H9 (cell line): ENCODE results near the gene ZNF578. TPM values are rescaled to one million over a fixed set of nuclear protein-coding genes. Genes with fewer than 3 reads are reported as not detected.

Experiments
- DNase-seq: peaks from one replicate; pipeline ENCODE4 v3.0.0-alpha.2; 2017
- H2AFZ ChIP-seq: one replicate; pipeline ENCODE4 v1.6.1; 2013; ENCODE audit warnings: mild to moderate bottlenecking, low read length, control low read depth, moderate library complexity
- H2AK5ac ChIP-seq: 2 replicates; pipeline ENCODE4 v1.6.1; 2013; ENCODE audit warnings: low read length, control low read depth, mixed read lengths; ENCODE audit not compliant: insufficient read length
- H2BK120ac ChIP-seq: one replicate; pipeline ENCODE4 v1.6.1; 2013; ENCODE audit warnings: low read depth, mild to moderate bottlenecking, low read length, control low read depth, inconsistent platforms; ENCODE audit not compliant: poor library complexity, severe bottlenecking
- H2BK12ac ChIP-seq: 2 replicates; pipeline ENCODE4 v1.6.1; 2013; ENCODE audit warnings: low read length, control low read depth, mixed read lengths, low read depth; ENCODE audit not compliant: insufficient read length
- H2BK15ac ChIP-seq: 2 replicates; pipeline ENCODE4 v1.6.1; 2013; ENCODE audit warnings: low read depth, low read length, control low read depth
- H2BK20ac ChIP-seq: one replicate; pipeline ENCODE4 v1.6.1; 2013; ENCODE audit warnings: low read depth, mild to moderate bottlenecking, low read length, control low read depth, inconsistent platforms; ENCODE audit not compliant: poor library complexity, severe bottlenecking
- H2BK5ac ChIP-seq: 2 replicates; pipeline ENCODE4 v1.6.1; 2013; ENCODE audit warnings: low read length, control low read depth, mixed read lengths; ENCODE audit not compliant: insufficient read length
- H3K14ac ChIP-seq: 2 replicates; pipeline ENCODE4 v1.6.1; 2013; ENCODE audit warnings: low read length, control low read depth; ENCODE audit not compliant: insufficient read depth
- H3K18ac ChIP-seq: 2 replicates; pipeline ENCODE4 v1.6.1; 2013; ENCODE audit warnings: low read depth, mild to moderate bottlenecking, mixed read lengths, low read length, control low read depth; ENCODE audit not compliant: insufficient read length
- H3K23ac ChIP-seq: 2 replicates; pipeline ENCODE4 v1.6.1; 2013; ENCODE audit warnings: low read length, control low read depth, mixed read lengths, low read depth; ENCODE audit not compliant: insufficient read length
- H3K23me2 ChIP-seq: 2 replicates; pipeline ENCODE4 v1.6.1; 2013; ENCODE audit warnings: low read depth, mild to moderate bottlenecking, mixed read lengths, low read length, control low read depth; ENCODE audit not compliant: insufficient read length, poor library complexity, severe bottlenecking
- H3K27ac ChIP-seq: 2 replicates; pipeline ENCODE4 v1.5.1; 2013; ENCODE audit warnings: low read length, control low read depth, mixed read lengths, low read depth; ENCODE audit not compliant: insufficient read length
- H3K27me3 ChIP-seq: 2 replicates; pipeline ENCODE4 v1.6.1; 2013; ENCODE audit warnings: low read length, control low read depth, inconsistent platforms; ENCODE audit not compliant: insufficient read depth
- H3K4ac ChIP-seq: 2 replicates; pipeline ENCODE4 v1.6.1; 2013; ENCODE audit warnings: low read depth, mild to moderate bottlenecking, control low read depth, inconsistent platforms, low read length, moderate library complexity
- H3K4me1 ChIP-seq: 2 replicates; pipeline ENCODE4 v1.6.1; 2013; ENCODE audit warnings: low read length, control low read depth, inconsistent platforms; ENCODE audit not compliant: insufficient read depth
- H3K4me2 ChIP-seq: 2 replicates; pipeline ENCODE4 v1.6.1; 2013; ENCODE audit warnings: low read length, control low read depth, mixed read lengths; ENCODE audit not compliant: insufficient read length, insufficient read depth
- H3K56ac ChIP-seq: 2 replicates; pipeline ENCODE4 v1.6.1; 2013; ENCODE audit warnings: low read depth, mild to moderate bottlenecking, mixed read lengths, low read length, control low read depth; ENCODE audit not compliant: insufficient read length
- H3K79me1 ChIP-seq: 2 replicates; pipeline ENCODE4 v1.6.1; 2013; ENCODE audit warnings: low read depth, mild to moderate bottlenecking, moderate library complexity, low read length, control low read depth, inconsistent platforms; ENCODE audit not compliant: insufficient read depth, poor library complexity, severe bottlenecking
- H3K79me2 ChIP-seq: 2 replicates; pipeline ENCODE4 v1.6.1; 2013; ENCODE audit warnings: low read length, control low read depth, inconsistent platforms; ENCODE audit not compliant: insufficient read depth
- H3K9ac ChIP-seq: 2 replicates; pipeline ENCODE4 v1.6.1; 2013; ENCODE audit warnings: low read length, control low read depth, mixed read lengths; ENCODE audit not compliant: insufficient read length; ENCODE audit errors: extremely low read depth
- H3K9me3 ChIP-seq: one replicate; pipeline ENCODE4 v1.6.1; 2013; ENCODE audit warnings: low read depth, low read length, inconsistent platforms; ENCODE audit not compliant: control insufficient read depth
- H3T11ph ChIP-seq: one replicate; pipeline ENCODE4 v1.6.1; 2013; ENCODE audit warnings: mild to moderate bottlenecking, low read length, control low read depth, inconsistent platforms
- H4K20me1 ChIP-seq: one replicate; pipeline ENCODE4 v1.6.1; 2013; ENCODE audit not compliant: control insufficient read depth, insufficient read length, insufficient read depth
- H4K5ac ChIP-seq: 2 replicates; pipeline ENCODE4 v1.6.1; 2013; ENCODE audit warnings: low read depth, mild to moderate bottlenecking, mixed read lengths, low read length, control low read depth; ENCODE audit not compliant: insufficient read length
- H4K8ac ChIP-seq: replicated peaks from 2 replicates; pipeline ENCODE4 v1.6.1; 2013; ENCODE audit warnings: low read length, control low read depth, mixed read lengths, low read depth; ENCODE audit not compliant: insufficient read length
- H4K91ac ChIP-seq: 2 replicates; pipeline ENCODE4 v1.6.1; 2013; ENCODE audit warnings: low read depth, mild to moderate bottlenecking, moderate library complexity, mixed read lengths, low read length, control low read depth; ENCODE audit not compliant: insufficient read length
- H3K27ac Mint-ChIP-seq, 3 experiments: 2 replicates in 2 of 3; 3 replicates in 1 of 3; pipeline ENCODE4 v1.8.0; 2020 to 2021; ENCODE audit warnings: mixed read lengths in 3 of 3, mild to moderate bottlenecking in 1 of 3, moderate library complexity in 1 of 3
- H3K27me3 Mint-ChIP-seq: 2 replicates; pipeline ENCODE4 v1.8.0; 2021; ENCODE audit warnings: low read depth, mild to moderate bottlenecking, moderate library complexity, mixed read lengths
- H3K36me3 Mint-ChIP-seq, 3 experiments: 2 replicates in 2 of 3; 3 replicates in 1 of 3; pipeline ENCODE4 v1.8.0; 2020 to 2021; ENCODE audit warnings: low read depth in 3 of 3, mixed read lengths in 3 of 3; ENCODE audit not compliant: insufficient read depth in 1 of 3
- H3K4me1 Mint-ChIP-seq, 2 experiments: 2 replicates each; pipeline ENCODE4 v1.8.0; 2020; ENCODE audit warnings: mixed read lengths in 2 of 2
- H3K4me3 Mint-ChIP-seq, 2 experiments: 2 replicates in 1 of 2; 3 replicates in 1 of 2; pipeline ENCODE4 v1.8.0; 2020 to 2021; ENCODE audit warnings: mild to moderate bottlenecking in 2 of 2, mixed read lengths in 2 of 2, moderate library complexity in 1 of 2
- H3K9me3 Mint-ChIP-seq, 2 experiments: 2 replicates in 1 of 2; 3 replicates in 1 of 2; pipeline ENCODE4 v1.8.0; 2020; ENCODE audit warnings: mild to moderate bottlenecking in 2 of 2, mixed read lengths in 2 of 2, moderate library complexity in 1 of 2
- CTCF ChIP-seq: fragments of 200-600 bp; sonication (generic); conservative IDR thresholded peaks from 3 replicates; pipeline ENCODE4 v1.8.0; 2021; ENCODE audit warnings: antibody characterized with exemption, mild to moderate bottlenecking
- WGBS: extraction: QIAGEN DNeasy Blood & Tissue Kit; methylation state at CpG from one replicate; pipeline ENCODE4 v1.1.7; 2013; ENCODE audit warnings: missing lambda C conversion rate, low lambda C conversion rate, mixed read lengths; ENCODE audit not compliant: insufficient read length; ENCODE audit errors: extremely low coverage; 5-methylcytosine and 5-hydroxymethylcytosine counted together
- total RNA-seq: library from RNA; stranded (reverse); gene quantifications from 2 replicates; pipeline ENCODE4 v1.2.1, GENCODE V29; 2021

The ZNF578 gene
- total RNA-seq, 1 experiment from 2014 or later = 5.3 TPM

DNA sequence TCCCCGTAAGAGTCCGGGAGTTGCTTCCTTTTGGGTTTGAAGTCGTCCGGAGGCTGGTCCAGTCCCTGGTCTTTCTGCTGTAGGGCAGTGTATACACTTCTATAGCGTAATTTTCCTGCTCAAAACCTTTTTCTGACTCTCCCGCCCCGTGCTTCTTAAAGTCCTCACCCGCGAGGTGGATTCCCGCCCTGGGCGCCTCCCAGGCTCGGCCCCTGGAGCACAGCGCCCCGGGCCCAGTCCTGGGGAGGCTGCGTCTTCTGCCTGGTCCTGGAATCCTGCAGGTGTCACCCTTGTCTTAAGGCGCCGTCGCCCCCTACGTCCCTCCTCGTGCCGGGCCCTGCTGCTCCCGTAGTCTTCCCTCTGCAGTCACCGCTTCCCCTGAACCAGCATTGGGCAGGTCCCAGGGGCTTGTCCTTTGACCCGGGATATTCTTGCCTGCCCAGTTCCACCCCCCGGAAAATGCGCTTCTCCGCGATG, 39.7 kb downstream of the ZNF578 start:
- Mint-ChIP-seq H3K4me3 (peak overlapping the region; percentile 77 to 85), H3K27ac (peak overlapping the region in 2 of 3 experiments; percentile 34 to 83; a peak in 3 of 7 replicates), H3K4me1 (peaks cover 9 to 16% of the 10 kb centered on the region in 2 experiments), H3K9me3 (peaks cover 19 to 25% of the 10 kb centered on the region in 2 experiments), H3K27me3 (peaks cover 56% of the 10 kb centered on the region), H3K36me3 (peaks cover 0 to 8% (median 4%) of the 10 kb centered on the region in 3 experiments; a peak in 4 of 7 replicates)
- H3K27me3 ChIP-seq = no peaks in the 10 kb centered on the region; the same call in 1 of the 2 replicates
- peaks cover 8% of the 10 kb centered on the region for H3K23me2 ChIP-seq
- peak; percentile 53 for TF ChIP-seq CTCF
- H3K9ac ChIP-seq = no peak overlapping the region
- H3K56ac ChIP-seq = no peak overlapping the region
- WGBS = no CpG with 5 or more reads among the region's 28 CpGs
- no peak overlapping the region for H2BK12ac ChIP-seq
- H3K79me1 ChIP-seq = no peaks in the 10 kb centered on the region
- H2AK5ac ChIP-seq = no peak overlapping the region
- H3K79me2 ChIP-seq = no peaks in the 10 kb centered on the region
- H4K8ac ChIP-seq = no peak overlapping the region
- H3T11ph ChIP-seq = no peak overlapping the region
- no peak overlapping the region for H3K23ac ChIP-seq
- no peaks in the 10 kb centered on the region for H4K20me1 ChIP-seq
- no peak overlapping the region for H2BK5ac ChIP-seq
- H3K4me1 ChIP-seq = no peaks in the 10 kb centered on the region
- H3K4me2 ChIP-seq = peak overlapping the region; percentile 52
- H2BK120ac ChIP-seq = no peak overlapping the region
- H2BK20ac ChIP-seq = no peak overlapping the region
- no peak overlapping the region for H2BK15ac ChIP-seq
- no peak overlapping the region for H4K5ac ChIP-seq
- no peak overlapping the region for H3K14ac ChIP-seq
- no peaks in the 10 kb centered on the region for H3K9me3 ChIP-seq
- H3K4ac ChIP-seq = no peak overlapping the region
- H2AFZ ChIP-seq = no peak overlapping the region
- no peak overlapping the region for H4K91ac ChIP-seq
- H3K27ac ChIP-seq = no peak overlapping the region
- peak; percentile 85 for DNase-seq
- H3K18ac ChIP-seq = no peak overlapping the region
